ENCODE results near the gene SMKR1. TPM values are rescaled to one million over a fixed set of nuclear protein-coding genes. Genes with fewer than 3 reads are reported as not detected.
"Not testable (repeated sequence)": the region's sequence is repeated elsewhere in the genome, so short reads cannot be mapped to it uniquely, and the experiment has no call there.

Gene SMKR1
- 2.0 TPM in 1 of 2 replicates, not detected in the other for total RNA-seq

GRCh38 chr7:129501760-129502707, at the start of gene SMKR1:
TSS of gene SMKR1 (plus strand) at chr7:129502531. CDS start at chr7:129502825, 294 bp downstream.
- DNase-seq (ENCODE audit: extremely low read depth, low read depth, low spot score) = no peak

GRCh38 chr7:129452589-129453231, 49.6 kb upstream of the SMKR1 start:
- DNase-seq (ENCODE audit: extremely low read depth, low read depth, low spot score) = no peak

- no peak for DNase-seq (ENCODE audit: extremely low read depth, low read depth, low spot score)
Observed at GRCh38 chr7:129453510-129454248, 48.7 kb upstream of the SMKR1 start.

- no peak for DNase-seq (ENCODE audit: extremely low read depth, low read depth, low spot score)
Observed at GRCh38 chr7:129454249-129454551, 48.1 kb upstream of the SMKR1 start.

GRCh38 chr7:129456421-129456820, 45.9 kb upstream of the SMKR1 start:
- no peak for DNase-seq (ENCODE audit: extremely low read depth, low read depth, low spot score)

- DNase-seq (ENCODE audit: extremely low read depth, low read depth, low spot score) = no peak
Observed at GRCh38 chr7:129457101-129457500, 45.2 kb upstream of the SMKR1 start.

- DNase-seq (ENCODE audit: extremely low read depth, low read depth, low spot score) = no peak
Observed at GRCh38 chr7:129458171-129458570, 44.2 kb upstream of the SMKR1 start.

GRCh38 chr7:129461809-129462208, 40.5 kb upstream of the SMKR1 start:
- no peak for DNase-seq (ENCODE audit: extremely low read depth, low read depth, low spot score)

- no peak for DNase-seq (ENCODE audit: extremely low read depth, low read depth, low spot score)
Observed at GRCh38 chr7:129462420-129462819, 39.9 kb upstream of the SMKR1 start.

GRCh38 chr7:129464194-129464593, 38.1 kb upstream of the SMKR1 start:
- DNase-seq (ENCODE audit: extremely low read depth, low read depth, low spot score) = no peak

GRCh38 chr7:129465080-129465479, 37.3 kb upstream of the SMKR1 start:
- no peak for DNase-seq (ENCODE audit: extremely low read depth, low read depth, low spot score)

- no peak for DNase-seq (ENCODE audit: extremely low read depth, low read depth, low spot score)
Observed at GRCh38 chr7:129466796-129467195, 35.5 kb upstream of the SMKR1 start.

- DNase-seq (ENCODE audit: extremely low read depth, low read depth, low spot score) = no peak
Observed at GRCh38 chr7:129468087-129468486, 34.2 kb upstream of the SMKR1 start.

- no peak for DNase-seq (ENCODE audit: extremely low read depth, low read depth, low spot score)
Observed at GRCh38 chr7:129468547-129468946, 33.8 kb upstream of the SMKR1 start.

- no peak for DNase-seq (ENCODE audit: extremely low read depth, low read depth, low spot score)
Observed at GRCh38 chr7:129469930-129470329, 32.4 kb upstream of the SMKR1 start.

- no peak for DNase-seq (ENCODE audit: extremely low read depth, low read depth, low spot score)
Observed at GRCh38 chr7:129470411-129470810, 31.9 kb upstream of the SMKR1 start.

GRCh38 chr7:129471402-129471827, 30.9 kb upstream of the SMKR1 start:
- no peak for DNase-seq (ENCODE audit: extremely low read depth, low read depth, low spot score)

GRCh38 chr7:129475931-129476330, 26.4 kb upstream of the SMKR1 start:
- not testable (repeated sequence) for DNase-seq (ENCODE audit: extremely low read depth, low read depth, low spot score)

GRCh38 chr7:129476398-129476797, 25.9 kb upstream of the SMKR1 start:
- DNase-seq (ENCODE audit: extremely low read depth, low read depth, low spot score) = not testable (repeated sequence)

- DNase-seq (ENCODE audit: extremely low read depth, low read depth, low spot score) = no peak
Observed at GRCh38 chr7:129479831-129480230, 22.5 kb upstream of the SMKR1 start.

- DNase-seq (ENCODE audit: extremely low read depth, low read depth, low spot score) = no peak
Observed at GRCh38 chr7:129480674-129481363, 21.5 kb upstream of the SMKR1 start.

All from glomerular endothelial cell (primary cell).